ENCODE measurements around the gene PLCB2. TPM values are rescaled to one million over a fixed set of nuclear protein-coding genes. Genes with fewer than 3 reads are reported as not detected.

Gene PLCB2
- total RNA-seq, 1 experiment from 2014 or later: 1.7 TPM

- CTCF ChIA-PET: interaction anchor here (0.5 to 1.8 kb wide), 3 partner anchors 22 to 513 kb away, joined by 12 to 19 read pairs (median 15); no protein-coding TSS in a partner anchor
- intact Hi-C loops (cut with micrococcal nuclease; ENCODE audit: unreplicated experiment): loop anchor here (2.0 kb wide), 1 partner anchor 75 kb away; no protein-coding TSS in a partner anchor
- in situ Hi-C loops (cut with HindIII; ENCODE audit: low pct_unique_long_range_greater_than_20kb, low sequenced_read_pairs): no loop called here
Observed at GRCh38 chr15:40345225-40345866, 37.6 kb upstream of the PLCB2 start.

DNA sequence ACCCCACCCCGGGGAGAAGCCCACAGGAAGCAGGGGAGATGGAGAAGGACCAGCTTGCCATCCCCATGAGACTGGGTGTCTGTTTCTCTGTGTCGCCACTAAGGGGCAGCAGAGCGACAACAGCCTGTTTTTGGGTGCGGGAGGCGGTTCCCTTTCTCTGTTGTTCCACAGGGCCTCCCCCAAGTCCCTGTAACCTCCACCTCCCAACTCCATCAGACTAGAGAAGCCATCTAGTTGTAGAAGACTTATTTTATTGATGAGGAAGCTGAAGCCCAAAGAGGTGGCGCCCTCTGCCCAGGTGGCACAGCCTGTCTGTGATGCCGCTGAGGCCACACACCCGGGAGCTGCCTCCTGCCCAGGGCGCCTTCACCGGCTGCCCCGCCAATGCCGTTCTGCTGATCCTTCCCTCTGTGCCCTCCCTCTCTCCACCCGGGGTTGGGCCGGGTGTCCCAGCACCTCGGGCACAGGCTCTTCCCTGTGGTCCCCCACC, 36.9 kb upstream of the PLCB2 start:
- in situ Hi-C loops (cut with HindIII; ENCODE audit: low pct_unique_long_range_greater_than_20kb, low sequenced_read_pairs): no loop called here
- intact Hi-C loops (cut with micrococcal nuclease; ENCODE audit: unreplicated experiment): loop anchor here (2.0 kb wide), 1 partner anchor 76 kb away; no protein-coding TSS in a partner anchor
- H3K27ac ChIP-seq (ENCODE audit: low read length): no peak overlapping the region

More at GRCh38 chr15:40345225-40345866, 37.6 kb upstream of the PLCB2 start:
- POLR2A ChIA-PET: interaction anchor here (0.9 kb wide), 1 partner anchor 76 kb away, joined by 3 read pairs; no protein-coding TSS in a partner anchor
- H3K4me1 ChIP-seq (ENCODE audit: control insufficient read depth, insufficient read depth, low read length): peaks cover 32% of the 10 kb centered on the region
- peak overlapping the region; percentile 41; the same call in 1 of the 2 replicates for H3K27ac ChIP-seq (ENCODE audit: low read length)
- TF ChIP-seq, protein P1, sequence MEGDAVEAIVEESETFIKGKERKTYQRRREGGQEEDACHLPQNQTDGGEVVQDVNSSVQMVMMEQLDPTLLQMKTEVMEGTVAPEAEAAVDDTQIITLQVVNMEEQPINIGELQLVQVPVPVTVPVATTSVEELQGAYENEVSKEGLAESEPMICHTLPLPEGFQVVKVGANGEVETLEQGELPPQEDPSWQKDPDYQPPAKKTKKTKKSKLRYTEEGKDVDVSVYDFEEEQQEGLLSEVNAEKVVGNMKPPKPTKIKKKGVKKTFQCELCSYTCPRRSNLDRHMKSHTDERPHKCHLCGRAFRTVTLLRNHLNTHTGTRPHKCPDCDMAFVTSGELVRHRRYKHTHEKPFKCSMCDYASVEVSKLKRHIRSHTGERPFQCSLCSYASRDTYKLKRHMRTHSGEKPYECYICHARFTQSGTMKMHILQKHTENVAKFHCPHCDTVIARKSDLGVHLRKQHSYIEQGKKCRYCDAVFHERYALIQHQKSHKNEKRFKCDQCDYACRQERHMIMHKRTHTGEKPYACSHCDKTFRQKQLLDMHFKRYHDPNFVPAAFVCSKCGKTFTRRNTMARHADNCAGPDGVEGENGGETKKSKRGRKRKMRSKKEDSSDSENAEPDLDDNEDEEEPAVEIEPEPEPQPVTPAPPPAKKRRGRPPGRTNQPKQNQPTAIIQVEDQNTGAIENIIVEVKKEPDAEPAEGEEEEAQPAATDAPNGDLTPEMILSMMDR (IDR thresholded peaks at IDR 0.05): no peak
- TF ChIP-seq POLR2AphosphoS5 (IDR thresholded peaks at IDR 0.05; ENCODE audit: low read depth, low read length) (no peak), TCF7L2 (IDR thresholded peaks at IDR 0.05; ENCODE audit: low read depth, low read length) (no peak), SIN3A (IDR thresholded peaks at IDR 0.05; ENCODE audit: borderline replicate concordance, insufficient read depth, low read depth, low read length) (no peak), REST (IDR thresholded peaks at IDR 0.05; ENCODE audit: insufficient read depth in 1 of 2, low read depth in 2 of 2, low read length in 1 of 2) (no peak)
- no peak overlapping the region for H3K4me3 ChIP-seq (ENCODE audit: low read depth in 2 of 2, low read length in 2 of 2)
- ATAC-seq: no peak
- no peaks in the 10 kb centered on the region for H3K36me3 ChIP-seq (ENCODE audit: control insufficient read depth, insufficient read depth, low read length)
- BruUV-seq (replicated peaks): no TSS peak
- H3K9me3 ChIP-seq (ENCODE audit: control insufficient read depth, insufficient read depth, low read depth, low read length): no peaks in the 10 kb centered on the region
- no peaks in the 10 kb centered on the region for H3K27me3 ChIP-seq (ENCODE audit: control insufficient read depth, insufficient read depth, low read length)
- no peak for DNase-seq (ENCODE audit: low read depth, low spot score)

More for the DNA sequence above, 36.9 kb upstream of the PLCB2 start:
- ChIA-PET POLR2A (interaction anchor here (0.9 kb wide), 1 partner anchor 77 kb away, joined by 3 read pairs; no protein-coding TSS in a partner anchor), CTCF (interaction anchor here (0.5 to 1.8 kb wide), 11 partner anchors 10 to 513 kb away, joined by 3 to 19 read pairs (median 4); partner anchors contain the start of gene IVD)
- TF ChIP-seq TCF7L2 (IDR thresholded peaks at IDR 0.05; ENCODE audit: low read depth, low read length) (no peak), REST (IDR thresholded peaks at IDR 0.05; ENCODE audit: insufficient read depth in 1 of 2, low read depth in 2 of 2, low read length in 1 of 2) (no peak), SIN3A (IDR thresholded peaks at IDR 0.05; ENCODE audit: borderline replicate concordance, insufficient read depth, low read depth, low read length) (no peak), POLR2AphosphoS5 (IDR thresholded peaks at IDR 0.05; ENCODE audit: low read depth, low read length) (no peak)
- TF ChIP-seq, protein P1 (IDR thresholded peaks at IDR 0.05): peak; percentile 93
- Histone ChIP-seq H3K36me3 (ENCODE audit: control insufficient read depth, insufficient read depth, low read length) (no peaks in the 10 kb centered on the region), H3K4me1 (ENCODE audit: control insufficient read depth, insufficient read depth, low read length) (peaks cover 39% of the 10 kb centered on the region), H3K27me3 (ENCODE audit: control insufficient read depth, insufficient read depth, low read length) (no peaks in the 10 kb centered on the region), H3K4me3 (ENCODE audit: low read depth in 2 of 2, low read length in 2 of 2) (no peak overlapping the region), H3K9me3 (ENCODE audit: control insufficient read depth, insufficient read depth, low read depth, low read length) (no peaks in the 10 kb centered on the region)
- no TSS peak for BruUV-seq (replicated peaks)
- DNase-seq (ENCODE audit: low read depth, low spot score): no peak
- peak; percentile 42 for ATAC-seq

All from Panc1 (cell line).